CD4-positive, alpha-beta T cell treated with Interleukin-6 at 100 ng/mL for 8 hours (primary cell): Measurements from ENCODE around the gene SMOC1.

ENCODE experiments used
- DNase-seq: peaks from one replicate; pipeline ENCODE4 v3.0.0-alpha.2; 2020; ENCODE audit warnings: mixed read lengths, low spot score

The SMOC1 gene

GRCh38 chr14:69879175-69880043, at the start of gene SMOC1:
TSS of gene SMOC1 (plus strand) at chr14:69879416. CDS start at chr14:69879679, 263 bp downstream.
- no peak for DNase-seq

- DNase-seq = no peak
Measured at GRCh38 chr14:69838881-69839416, 40.3 kb upstream of the SMOC1 start.

- DNase-seq = no peak
Measured at GRCh38 chr14:69839661-69840060, 39.6 kb upstream of the SMOC1 start.

- no peak for DNase-seq
Measured at GRCh38 chr14:69841656-69842055, 37.6 kb upstream of the SMOC1 start.

GRCh38 chr14:69842686-69843420, 36.4 kb upstream of the SMOC1 start:
- DNase-seq = no peak

- no peak for DNase-seq
Measured at GRCh38 chr14:69844171-69844570, 35.0 kb upstream of the SMOC1 start.

- DNase-seq = no peak
Measured at GRCh38 chr14:69845050-69845581, 34.1 kb upstream of the SMOC1 start.

- no peak for DNase-seq
Measured at GRCh38 chr14:69845787-69846186, 33.4 kb upstream of the SMOC1 start.

- no peak for DNase-seq
Measured at GRCh38 chr14:69848156-69848555, 31.1 kb upstream of the SMOC1 start.

- DNase-seq = no peak
Measured at GRCh38 chr14:69848903-69849391, 30.3 kb upstream of the SMOC1 start.

GRCh38 chr14:69850086-69850735, 29.0 kb upstream of the SMOC1 start:
- DNase-seq = no peak

GRCh38 chr14:69850736-69851112, 28.5 kb upstream of the SMOC1 start:
- no peak for DNase-seq

- DNase-seq = no peak
Measured at GRCh38 chr14:69852531-69853321, 26.5 kb upstream of the SMOC1 start.

GRCh38 chr14:69853774-69854173, 25.4 kb upstream of the SMOC1 start:
- no peak for DNase-seq

- no peak for DNase-seq
Measured at GRCh38 chr14:69854598-69854997, 24.6 kb upstream of the SMOC1 start.

GRCh38 chr14:69855180-69855832, 23.9 kb upstream of the SMOC1 start:
- no peak for DNase-seq

- no peak for DNase-seq
Measured at GRCh38 chr14:69858801-69859200, 20.4 kb upstream of the SMOC1 start.

- DNase-seq = no peak
Measured at GRCh38 chr14:69859591-69859990, 19.6 kb upstream of the SMOC1 start.

- no peak for DNase-seq
Measured at GRCh38 chr14:69860221-69860620, 19.0 kb upstream of the SMOC1 start.

- no peak for DNase-seq
Measured at GRCh38 chr14:69861025-69861569, 18.1 kb upstream of the SMOC1 start.
